GM19455 (cell line): ENCODE results near the gene PARVB.

Source experiments
- ATAC-seq: cut with Tn5 transposase; IDR thresholded peaks from one replicate; pipeline ENCODE4 v1.9.1; 2021; ENCODE audit not compliant: unreplicated experiment

PARVB gene, protein sequence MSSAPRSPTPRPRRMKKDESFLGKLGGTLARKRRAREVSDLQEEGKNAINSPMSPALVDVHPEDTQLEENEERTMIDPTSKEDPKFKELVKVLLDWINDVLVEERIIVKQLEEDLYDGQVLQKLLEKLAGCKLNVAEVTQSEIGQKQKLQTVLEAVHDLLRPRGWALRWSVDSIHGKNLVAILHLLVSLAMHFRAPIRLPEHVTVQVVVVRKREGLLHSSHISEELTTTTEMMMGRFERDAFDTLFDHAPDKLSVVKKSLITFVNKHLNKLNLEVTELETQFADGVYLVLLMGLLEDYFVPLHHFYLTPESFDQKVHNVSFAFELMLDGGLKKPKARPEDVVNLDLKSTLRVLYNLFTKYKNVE

DNA sequence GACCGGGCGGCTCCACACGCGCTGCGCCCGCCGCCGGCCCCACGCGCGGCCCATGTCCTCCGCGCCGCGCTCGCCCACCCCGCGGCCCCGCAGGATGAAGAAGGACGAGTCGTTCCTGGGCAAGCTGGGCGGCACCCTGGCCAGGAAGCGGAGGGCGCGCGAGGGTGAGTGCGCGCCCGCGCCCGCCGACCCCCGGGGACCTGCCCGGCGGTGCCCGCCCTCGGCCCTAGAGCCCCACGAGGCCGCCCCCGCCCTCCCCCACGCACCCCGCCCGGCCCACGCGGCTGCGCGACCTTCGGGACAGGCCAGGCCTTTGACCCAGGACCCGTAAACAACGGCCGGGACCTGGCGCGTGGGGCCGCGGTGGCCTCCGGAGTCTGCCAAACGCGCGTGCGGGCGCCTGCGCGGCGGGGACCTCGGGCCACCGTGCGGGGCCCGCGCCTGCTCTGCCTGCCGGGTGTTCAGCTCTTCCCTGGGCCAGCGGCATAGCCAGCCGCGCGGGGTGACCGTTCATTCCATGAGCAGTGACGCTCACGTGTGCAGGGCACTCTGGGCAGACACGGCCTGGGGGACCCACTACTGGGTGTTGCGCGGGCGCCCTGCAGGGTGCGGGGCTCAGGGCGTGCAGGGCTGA lies at the start of gene PARVB:
PARVB (plus strand) TSS at position 15 of the 634 bp plus-strand sequence; CDS start at position 53, 38 bp downstream.
- no peak for ATAC-seq

DNA sequence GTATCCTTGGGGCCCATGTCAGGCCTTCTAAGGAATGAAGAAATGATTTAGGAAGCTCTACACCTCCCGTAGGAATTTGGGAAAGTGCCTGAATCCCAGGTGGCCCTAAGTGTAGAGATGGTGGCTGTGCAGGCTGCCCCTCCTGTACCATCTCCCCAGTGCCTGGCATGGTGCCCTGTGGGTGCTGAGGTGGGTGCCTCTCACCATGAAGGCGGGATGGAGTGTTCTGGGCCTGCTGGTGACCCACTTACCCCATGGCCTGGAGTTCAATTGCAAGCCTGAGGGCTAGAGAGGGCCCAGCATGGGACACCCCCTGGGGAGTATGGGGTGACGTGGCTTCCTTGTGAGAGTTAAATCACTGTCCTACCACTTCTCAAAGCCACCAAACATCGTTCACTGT lies 49.1 kb upstream of the PARVB start:
- no peak for ATAC-seq

- no peak for ATAC-seq
Observed at GRCh38 chr22:43976861-43977795, 47.0 kb upstream of the PARVB start.

DNA sequence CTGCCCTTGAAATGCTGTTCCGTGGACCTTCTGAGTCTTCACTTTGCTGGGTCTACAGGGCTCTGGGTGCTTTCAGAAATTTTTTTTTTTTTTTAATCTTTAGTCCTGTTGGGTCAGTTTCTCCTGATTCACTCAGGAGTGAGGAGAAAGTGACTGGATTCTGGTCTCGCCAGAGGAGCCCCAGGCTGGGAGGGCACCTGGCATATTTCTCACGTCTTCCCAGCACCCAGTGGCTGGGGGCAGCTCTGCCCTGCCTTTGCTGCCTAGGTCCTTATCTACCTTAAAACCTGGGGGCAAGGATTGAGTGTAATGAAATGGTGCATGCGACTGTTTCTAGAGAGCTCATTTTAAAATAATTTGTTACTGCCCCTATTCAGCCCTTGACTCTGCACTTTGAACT lies 45.5 kb upstream of the PARVB start:
- ATAC-seq = no peak

- no peak for ATAC-seq
Observed at GRCh38 chr22:43980579-43980978, 43.5 kb upstream of the PARVB start.

- ATAC-seq = no peak
Observed at GRCh38 chr22:43980996-43981395, 43.1 kb upstream of the PARVB start.

DNA sequence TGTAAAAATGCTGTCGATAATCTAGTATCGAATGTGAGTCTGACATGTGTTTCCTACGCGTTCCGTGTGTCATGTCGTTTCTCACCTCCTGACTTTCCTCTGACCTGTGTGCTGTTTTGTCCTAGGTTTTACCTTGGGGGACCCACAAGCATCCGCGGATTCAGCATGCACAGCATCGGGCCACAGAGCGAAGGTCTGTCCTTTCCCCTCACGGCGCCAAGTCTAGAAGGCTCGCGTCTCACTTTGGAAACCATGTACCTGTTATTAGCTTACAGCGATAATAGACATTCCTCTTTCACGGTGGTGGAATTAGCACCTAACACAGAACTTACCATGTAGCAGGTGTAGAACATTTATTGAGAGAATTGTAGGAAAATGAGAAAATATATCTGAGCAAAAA lies 40.3 kb upstream of the PARVB start:
- ATAC-seq = no peak

DNA sequence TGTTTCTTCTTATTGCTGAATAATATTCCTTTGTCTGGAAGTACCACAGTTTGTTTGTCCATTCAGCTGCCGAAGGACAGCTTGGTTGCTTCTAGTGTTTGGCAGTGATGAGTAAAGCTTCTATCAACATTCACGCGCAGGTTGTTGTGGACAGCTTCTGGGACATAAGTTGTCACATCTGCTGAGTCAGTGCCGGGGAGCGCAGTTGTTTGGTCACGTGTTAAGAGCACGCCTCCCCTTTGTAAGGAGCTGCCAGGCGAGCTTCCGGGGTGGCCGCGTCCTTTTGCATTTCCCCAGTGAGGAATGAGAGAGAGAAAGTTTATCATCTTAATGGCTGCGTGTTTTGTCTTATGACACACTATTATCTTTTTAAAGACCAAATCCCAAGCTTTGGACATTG lies 38.6 kb upstream of the PARVB start:
- ATAC-seq = no peak

DNA sequence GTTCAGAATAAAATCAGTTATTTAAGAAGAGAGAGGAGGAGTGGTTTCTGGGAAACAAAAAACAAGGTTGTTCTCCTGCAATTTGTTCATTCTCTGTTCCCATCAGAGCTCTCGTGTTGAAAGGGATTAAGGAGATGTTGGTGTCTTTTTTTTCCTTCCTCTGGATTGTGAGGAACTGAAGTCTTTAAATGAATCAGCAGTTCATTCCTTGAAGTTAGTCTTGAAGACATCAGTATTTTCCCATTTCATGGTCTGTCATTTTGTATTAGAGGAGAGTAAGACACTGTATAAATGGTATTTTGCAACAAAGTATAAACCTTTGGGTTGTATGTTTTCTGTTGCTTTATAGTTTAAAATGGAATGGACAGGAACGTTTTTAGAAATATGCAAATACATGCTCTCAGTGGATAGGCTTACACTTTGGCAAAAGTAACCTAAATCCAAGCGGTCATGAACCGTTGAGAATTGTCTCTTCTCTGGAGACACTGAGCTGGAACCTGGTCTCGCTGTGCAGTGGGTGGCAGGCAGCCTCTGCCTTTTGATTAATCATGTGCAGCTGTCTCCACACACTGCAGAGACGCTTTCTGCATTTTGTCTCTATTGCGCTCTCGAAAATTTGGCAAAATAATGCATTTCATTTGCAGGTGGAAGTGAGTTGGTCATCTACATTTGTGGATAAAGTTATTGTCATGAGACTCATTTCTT lies 35.8 kb upstream of the PARVB start:
- ATAC-seq = no peak

- no peak for ATAC-seq
Observed at GRCh38 chr22:43988960-43989359, 35.1 kb upstream of the PARVB start.

GRCh38 chr22:43990044-43990443 lies 34.1 kb upstream of the PARVB start:
- ATAC-seq = no peak

- ATAC-seq = no peak
Observed at GRCh38 chr22:43991316-43992020, 32.6 kb upstream of the PARVB start.

GRCh38 chr22:43992331-43992821 lies 31.7 kb upstream of the PARVB start:
- no peak for ATAC-seq

- ATAC-seq = no peak
Observed at GRCh38 chr22:43993072-43993760, 30.9 kb upstream of the PARVB start.

- ATAC-seq = no peak
Observed at GRCh38 chr22:43994006-43994405, 30.1 kb upstream of the PARVB start.

DNA sequence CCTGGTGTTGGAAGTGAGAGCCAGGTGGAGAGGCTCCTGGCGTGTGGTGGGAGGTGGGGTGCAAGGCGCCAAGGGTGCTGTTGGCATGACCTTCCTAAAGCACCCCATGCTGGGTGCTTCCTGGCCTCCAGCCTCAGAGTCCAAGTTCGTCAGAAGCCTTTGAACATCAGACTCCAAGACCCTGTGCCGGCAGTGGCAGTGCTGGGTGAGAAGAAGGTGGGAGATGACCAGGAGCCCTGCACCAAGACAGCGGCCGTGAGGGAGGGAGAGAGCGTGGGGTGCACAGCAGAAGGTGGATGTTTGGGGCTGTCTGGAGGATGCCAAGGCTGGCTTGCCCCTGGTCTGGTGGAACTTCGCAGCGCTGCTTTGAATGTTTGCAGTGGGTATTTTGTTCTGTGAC lies 29.7 kb upstream of the PARVB start:
- no peak for ATAC-seq

GRCh38 chr22:43995057-43995685 lies 28.9 kb upstream of the PARVB start:
- no peak for ATAC-seq

DNA sequence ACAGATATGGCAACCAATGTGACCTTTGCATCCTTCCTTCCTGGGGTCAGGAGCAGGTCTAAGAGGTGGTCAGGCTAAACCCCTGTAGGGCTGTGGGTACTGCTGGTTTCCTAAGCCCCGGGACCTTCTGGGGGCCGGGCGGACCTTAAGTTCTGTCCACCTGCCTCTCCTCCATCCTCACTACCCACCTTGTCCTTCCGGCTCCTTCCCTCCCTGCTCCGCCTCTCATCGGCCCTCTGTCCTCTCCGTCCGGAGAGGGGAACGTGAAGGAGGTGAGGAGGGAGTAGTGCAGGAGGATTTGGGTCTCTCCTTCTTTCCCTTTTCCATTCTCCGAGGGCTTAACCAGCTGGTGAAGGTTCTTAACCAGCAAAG lies 28.3 kb upstream of the PARVB start:
- peak; percentile 35 for ATAC-seq
